Activated naive CD8-positive, alpha-beta T cell treated with anti-CD3 and anti-CD28 coated beads for 36 hours (primary cell): ENCODE data around the gene VKORC1. TPM values are rescaled to one million over a fixed set of nuclear protein-coding genes. Genes with fewer than 3 reads are reported as not detected.
"Not testable (repeated sequence)": the region's sequence is repeated elsewhere in the genome, so short reads cannot be mapped to it uniquely, and the experiment has no call there.

ENCODE experiments used
- DNase-seq: peaks from one replicate; pipeline ENCODE4 v3.0.0; 2021
- H3K27ac Mint-ChIP-seq: one replicate; pipeline ENCODE4 v1.8.0; 2022; ENCODE audit warnings: mild to moderate bottlenecking, moderate library complexity, mixed read lengths
- H3K27me3 Mint-ChIP-seq: one replicate; pipeline ENCODE4 v1.8.0; 2022; ENCODE audit warnings: mild to moderate bottlenecking, mixed read lengths
- H3K36me3 Mint-ChIP-seq: one replicate; pipeline ENCODE4 v1.8.0; 2021; ENCODE audit warnings: mild to moderate bottlenecking, mixed read lengths
- H3K4me1 Mint-ChIP-seq: one replicate; pipeline ENCODE4 v1.8.0; 2021; ENCODE audit warnings: mixed read lengths
- H3K4me3 Mint-ChIP-seq: one replicate; pipeline ENCODE4 v1.8.0; 2022; ENCODE audit warnings: mild to moderate bottlenecking, moderate library complexity, mixed read lengths
- H3K9me3 Mint-ChIP-seq: one replicate; pipeline ENCODE4 v1.8.0; 2022; ENCODE audit warnings: mixed read lengths
- total RNA-seq, 2 experiments: library from RNA; stranded (reverse); gene quantifications; one replicate each; pipeline ENCODE4 v1.2.3, GENCODE V29; 2021

Gene VKORC1
- total RNA-seq, 2 experiments from 2014 or later, result 57.9 to 61.3 TPM

GRCh38 chr16:31114468-31114867 lies 19.9 kb upstream of the VKORC1 start:
- Mint-ChIP-seq H3K36me3 (peaks cover 15% of the 10 kb centered on the region), H3K4me1 (peaks cover 17% of the 10 kb centered on the region), H3K9me3 (no peaks in the 10 kb centered on the region), H3K27ac (no peak overlapping the region), H3K4me3 (no peak overlapping the region), H3K27me3 (no peaks in the 10 kb centered on the region)
- DNase-seq, result no peak

GRCh38 chr16:31113121-31114120 lies 18.8 kb upstream of the VKORC1 start:
- no peaks in the 10 kb centered on the region for H3K27me3 Mint-ChIP-seq
- no peak overlapping the region for H3K4me3 Mint-ChIP-seq
- H3K36me3 Mint-ChIP-seq, result peaks cover 16% of the 10 kb centered on the region
- H3K27ac Mint-ChIP-seq, result peak overlapping the region; percentile 55
- no peaks in the 10 kb centered on the region for H3K9me3 Mint-ChIP-seq
- peaks cover 14% of the 10 kb centered on the region for H3K4me1 Mint-ChIP-seq
- no peak for DNase-seq

DNA sequence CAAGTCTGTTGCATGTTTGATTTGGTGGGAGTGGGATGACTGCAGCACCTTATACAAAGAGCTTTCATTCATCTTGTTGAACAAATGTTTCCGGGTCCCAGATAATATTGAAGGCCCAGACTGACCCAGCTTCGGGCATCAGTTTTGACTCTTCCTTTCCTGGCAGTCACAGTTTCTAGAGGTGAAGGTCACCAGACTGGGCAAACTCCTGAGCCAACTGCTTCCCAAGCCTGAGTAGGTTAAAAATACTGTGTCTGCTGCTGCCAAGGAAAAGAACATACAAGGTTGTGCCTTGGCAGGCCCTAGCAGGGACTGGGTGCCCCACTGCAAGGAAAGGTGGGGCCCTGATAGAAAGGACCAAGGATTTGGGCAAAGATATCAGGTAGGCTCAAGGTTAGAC lies 18.1 kb upstream of the VKORC1 start:
- Mint-ChIP-seq H3K4me1 (peaks cover 12% of the 10 kb centered on the region), H3K27ac (no peak overlapping the region), H3K9me3 (no peaks in the 10 kb centered on the region), H3K27me3 (no peaks in the 10 kb centered on the region), H3K36me3 (peaks cover 16% of the 10 kb centered on the region), H3K4me3 (no peak overlapping the region)
- DNase-seq, result no peak

- Mint-ChIP-seq H3K27me3 (no peaks in the 10 kb centered on the region), H3K9me3 (no peaks in the 10 kb centered on the region), H3K27ac (no peak overlapping the region), H3K36me3 (peaks cover 16% of the 10 kb centered on the region), H3K4me3 (no peak overlapping the region), H3K4me1 (peaks cover 20% of the 10 kb centered on the region)
- DNase-seq, result no peak
Measured at GRCh38 chr16:31111881-31112466, 17.4 kb upstream of the VKORC1 start.

GRCh38 chr16:31110106-31111034 lies 15.8 kb upstream of the VKORC1 start:
- no peaks in the 10 kb centered on the region for H3K9me3 Mint-ChIP-seq
- peaks cover 9% of the 10 kb centered on the region for H3K36me3 Mint-ChIP-seq
- peaks cover 22% of the 10 kb centered on the region for H3K4me1 Mint-ChIP-seq
- no peaks in the 10 kb centered on the region for H3K27me3 Mint-ChIP-seq
- peak overlapping the region; percentile 80 for H3K4me3 Mint-ChIP-seq
- peak overlapping the region; percentile 13 for H3K27ac Mint-ChIP-seq
- no peak for DNase-seq

GRCh38 chr16:31109622-31110021 lies 15.0 kb upstream of the VKORC1 start:
- Mint-ChIP-seq H3K27ac (peak overlapping the region; percentile 13), H3K9me3 (no peaks in the 10 kb centered on the region), H3K36me3 (peaks cover 8% of the 10 kb centered on the region), H3K4me1 (peaks cover 21% of the 10 kb centered on the region), H3K27me3 (no peaks in the 10 kb centered on the region), H3K4me3 (peak overlapping the region; percentile 80)
- no peak for DNase-seq

DNA sequence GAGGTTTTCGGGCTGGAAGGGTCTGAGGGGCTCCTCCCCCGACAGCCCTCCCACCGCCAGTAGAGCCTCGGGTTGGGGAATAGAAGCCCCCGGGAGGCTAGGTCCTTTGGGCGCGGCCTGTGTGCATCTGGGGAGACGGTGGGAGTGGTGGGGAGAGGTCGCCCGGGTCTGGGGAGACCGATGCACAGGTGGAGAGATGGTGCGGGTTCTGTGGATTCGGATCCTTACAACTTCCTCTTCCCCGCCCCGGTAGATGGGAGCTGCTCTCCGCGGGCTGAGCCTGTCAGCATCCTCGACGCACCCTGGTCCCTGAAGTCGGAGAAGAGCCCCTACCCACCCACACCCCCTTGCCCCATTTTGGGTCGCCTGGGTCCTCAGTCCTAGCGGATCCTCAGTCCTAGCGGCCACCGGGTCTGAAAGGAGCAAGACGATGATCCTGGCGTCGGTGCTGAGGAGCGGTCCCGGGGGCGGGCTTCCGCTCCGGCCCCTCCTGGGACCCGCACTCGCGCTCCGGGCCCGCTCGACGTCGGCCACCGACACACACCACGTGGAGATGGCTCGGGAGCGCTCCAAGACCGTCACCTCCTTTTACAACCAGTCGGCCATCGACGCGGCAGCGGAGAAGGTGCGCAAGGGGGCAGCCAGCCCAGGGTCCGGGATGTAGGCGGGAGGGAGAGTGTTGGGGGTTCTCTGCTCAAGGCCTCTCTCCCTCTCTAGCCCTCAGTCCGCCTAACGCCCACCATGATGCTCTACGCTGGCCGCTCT lies 14.4 kb upstream of the VKORC1 start:
- no peak for DNase-seq
- Mint-ChIP-seq H3K4me3 (peak overlapping the region; percentile 81), H3K27ac (peak overlapping the region; percentile 42), H3K36me3 (peaks cover 8% of the 10 kb centered on the region), H3K4me1 (peaks cover 21% of the 10 kb centered on the region), H3K9me3 (no peaks in the 10 kb centered on the region), H3K27me3 (no peaks in the 10 kb centered on the region)

- H3K36me3 Mint-ChIP-seq, result peaks cover 8% of the 10 kb centered on the region
- H3K4me3 Mint-ChIP-seq, result peak within 1 kb of the TSS; percentile 81
- peak within 1 kb of the TSS; percentile 95 for H3K27ac Mint-ChIP-seq
- H3K9me3 Mint-ChIP-seq, result no peaks in the 10 kb centered on the region
- H3K4me1 Mint-ChIP-seq, result peaks cover 21% of the 10 kb centered on the region
- DNase-seq, result peak; percentile 85
- no peaks in the 10 kb centered on the region for H3K27me3 Mint-ChIP-seq
Measured at GRCh38 chr16:31108035-31108793, 13.6 kb upstream of the VKORC1 start, which contains the start of gene BCKDK. TSS of gene BCKDK (plus strand) at chr16:31108386. CDS start at chr16:31109224, 838 bp downstream.

- Mint-ChIP-seq H3K27ac (peak overlapping the region; percentile 95), H3K4me3 (peak overlapping the region; percentile 81), H3K4me1 (peaks cover 21% of the 10 kb centered on the region), H3K27me3 (no peaks in the 10 kb centered on the region), H3K36me3 (peaks cover 8% of the 10 kb centered on the region), H3K9me3 (no peaks in the 10 kb centered on the region)
- DNase-seq, result peak; percentile 53
Measured at GRCh38 chr16:31107465-31107867, 12.9 kb upstream of the VKORC1 start.

DNA sequence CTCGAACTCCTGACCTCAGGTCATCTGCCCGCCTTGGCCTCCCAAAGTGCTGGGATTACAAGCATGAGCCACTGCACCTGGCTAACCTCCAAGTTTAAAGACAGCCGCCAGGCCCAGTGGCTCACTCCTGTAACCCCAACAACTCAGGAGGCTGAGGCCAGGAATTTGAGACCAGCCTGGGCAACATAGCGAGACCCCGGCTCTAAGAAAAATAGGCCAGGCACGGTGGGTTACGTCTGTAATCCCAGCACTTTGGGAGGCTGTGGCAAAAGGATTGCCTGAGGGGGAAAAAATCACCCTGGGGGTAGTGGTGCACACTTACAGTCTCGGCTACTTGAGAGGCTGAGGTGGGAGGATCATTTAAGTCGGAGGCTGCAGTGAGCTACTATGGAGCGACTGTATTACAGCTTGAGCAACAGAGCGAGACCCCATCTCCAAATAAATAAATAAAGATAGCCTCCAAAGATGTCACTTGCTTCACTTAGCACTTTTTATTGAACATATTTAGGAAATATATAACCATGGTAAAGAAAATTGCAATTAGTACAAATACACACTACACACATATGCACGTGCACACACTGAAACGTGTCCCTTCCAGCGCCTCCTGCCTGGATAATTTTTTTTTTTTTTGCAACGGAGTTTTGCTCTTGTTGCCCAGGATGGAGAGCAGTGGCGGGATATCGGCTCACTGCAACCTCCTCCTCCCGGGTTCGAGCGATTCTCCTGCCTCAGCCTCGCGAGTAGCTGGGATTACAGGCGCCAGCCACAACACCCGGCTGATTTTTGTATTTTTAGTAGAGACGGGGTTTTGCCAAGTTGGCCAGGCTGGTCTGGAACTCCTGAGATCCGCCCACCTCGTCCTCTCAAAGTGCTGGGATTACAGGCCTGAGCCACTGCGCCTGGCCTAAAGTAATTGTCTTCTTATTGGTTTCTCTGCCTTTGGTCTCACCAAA lies 12.2 kb upstream of the VKORC1 start:
- H3K36me3 Mint-ChIP-seq, result peaks cover 8% of the 10 kb centered on the region
- no peak for DNase-seq
- peak overlapping the region; percentile 81 for H3K4me3 Mint-ChIP-seq
- H3K27ac Mint-ChIP-seq, result peak overlapping the region; percentile 95
- no peaks in the 10 kb centered on the region for H3K27me3 Mint-ChIP-seq
- H3K4me1 Mint-ChIP-seq, result peaks cover 21% of the 10 kb centered on the region
- no peaks in the 10 kb centered on the region for H3K9me3 Mint-ChIP-seq

DNA sequence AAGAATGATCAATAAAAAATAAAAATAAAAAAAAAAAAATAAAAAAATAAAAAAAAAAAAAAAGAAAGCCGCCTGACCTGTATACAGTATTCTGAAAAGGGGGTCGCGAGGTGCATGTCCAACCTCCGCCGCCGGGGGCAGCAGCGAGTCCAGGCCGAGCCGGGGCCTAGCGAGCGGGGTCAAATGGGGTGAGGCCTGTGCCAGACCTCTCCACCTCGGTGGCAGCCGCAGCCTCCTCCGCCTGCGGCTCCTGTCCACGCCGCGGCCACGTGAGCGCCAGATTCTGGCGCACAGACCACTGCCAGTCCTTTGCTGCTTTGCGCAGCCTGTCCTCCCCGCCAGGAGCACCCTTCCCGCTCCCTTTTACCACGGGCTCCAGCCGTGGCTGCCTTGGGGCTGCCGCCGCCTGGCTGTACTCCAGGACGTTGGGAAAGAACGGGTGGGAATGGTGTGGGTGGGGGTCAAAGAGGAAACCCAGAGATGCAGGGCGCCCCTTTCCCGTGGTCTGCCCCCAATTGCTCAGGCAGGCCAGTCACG lies 11.1 kb upstream of the VKORC1 start:
- Mint-ChIP-seq H3K4me1 (peaks cover 21% of the 10 kb centered on the region), H3K9me3 (no peaks in the 10 kb centered on the region), H3K36me3 (peaks cover 8% of the 10 kb centered on the region), H3K27me3 (no peaks in the 10 kb centered on the region), H3K27ac (peak overlapping the region; percentile 48), H3K4me3 (peak overlapping the region; percentile 18)
- peak; percentile 87 for DNase-seq

- H3K27ac Mint-ChIP-seq, H3K9me3 Mint-ChIP-seq, DNase-seq, H3K4me3 Mint-ChIP-seq, H3K27me3 Mint-ChIP-seq, H3K36me3 Mint-ChIP-seq, H3K4me1 Mint-ChIP-seq: not testable (repeated sequence)
Measured at GRCh38 chr16:31100876-31101641, 6.5 kb upstream of the VKORC1 start.
